ENCODE results near the gene GID4.

GID4 gene

DNA sequence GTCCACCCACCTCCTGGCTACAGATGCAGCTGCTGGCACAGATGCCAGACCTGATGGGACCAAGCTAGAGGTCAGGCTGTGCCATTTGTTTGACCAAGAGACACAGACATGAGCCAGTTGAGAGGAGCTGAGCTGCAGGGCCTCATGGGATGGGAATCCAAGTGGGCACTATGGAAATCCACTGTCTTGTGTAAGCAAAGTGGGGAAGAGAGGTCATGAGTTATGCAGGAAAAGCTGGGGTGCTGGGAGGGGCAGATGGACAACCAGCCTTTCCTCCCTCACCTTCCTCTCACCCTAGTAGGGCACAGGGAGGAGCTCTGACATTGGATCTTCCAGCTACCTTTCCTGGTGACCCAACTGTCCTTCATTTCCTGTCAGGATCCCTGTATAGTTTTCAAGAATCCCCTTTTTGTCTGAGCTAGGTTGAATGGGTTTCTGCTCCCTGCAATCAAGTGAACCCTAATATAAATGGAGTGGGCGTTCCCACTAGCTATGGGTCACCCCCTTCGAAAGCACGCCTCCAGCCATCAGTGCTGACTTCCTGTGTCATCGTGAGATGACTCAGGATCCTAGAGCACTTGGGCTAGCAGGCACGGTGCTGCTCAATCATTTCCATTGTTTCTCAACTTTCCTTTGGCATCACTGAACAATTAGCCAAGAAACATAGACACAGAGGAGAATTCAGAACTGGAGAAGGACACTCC, 13.8 kb upstream of the GID4 start:
- in situ Hi-C loops (cut with HindIII; ENCODE audit: low sequenced_read_pairs), result loop anchor here (25.0 kb wide), 1 partner anchor 363 kb away; no protein-coding TSS in a partner anchor
- TF ChIP-seq, protein P1, sequence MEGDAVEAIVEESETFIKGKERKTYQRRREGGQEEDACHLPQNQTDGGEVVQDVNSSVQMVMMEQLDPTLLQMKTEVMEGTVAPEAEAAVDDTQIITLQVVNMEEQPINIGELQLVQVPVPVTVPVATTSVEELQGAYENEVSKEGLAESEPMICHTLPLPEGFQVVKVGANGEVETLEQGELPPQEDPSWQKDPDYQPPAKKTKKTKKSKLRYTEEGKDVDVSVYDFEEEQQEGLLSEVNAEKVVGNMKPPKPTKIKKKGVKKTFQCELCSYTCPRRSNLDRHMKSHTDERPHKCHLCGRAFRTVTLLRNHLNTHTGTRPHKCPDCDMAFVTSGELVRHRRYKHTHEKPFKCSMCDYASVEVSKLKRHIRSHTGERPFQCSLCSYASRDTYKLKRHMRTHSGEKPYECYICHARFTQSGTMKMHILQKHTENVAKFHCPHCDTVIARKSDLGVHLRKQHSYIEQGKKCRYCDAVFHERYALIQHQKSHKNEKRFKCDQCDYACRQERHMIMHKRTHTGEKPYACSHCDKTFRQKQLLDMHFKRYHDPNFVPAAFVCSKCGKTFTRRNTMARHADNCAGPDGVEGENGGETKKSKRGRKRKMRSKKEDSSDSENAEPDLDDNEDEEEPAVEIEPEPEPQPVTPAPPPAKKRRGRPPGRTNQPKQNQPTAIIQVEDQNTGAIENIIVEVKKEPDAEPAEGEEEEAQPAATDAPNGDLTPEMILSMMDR (IDR thresholded peaks at IDR 0.05; ENCODE audit: low read depth, low read length, missing control alignments), result no peak
- no peak for DNase-seq (ENCODE audit: low read depth)
- H3K4me3 ChIP-seq (ENCODE audit: low read depth, low read length), result no peak overlapping the region

DNA sequence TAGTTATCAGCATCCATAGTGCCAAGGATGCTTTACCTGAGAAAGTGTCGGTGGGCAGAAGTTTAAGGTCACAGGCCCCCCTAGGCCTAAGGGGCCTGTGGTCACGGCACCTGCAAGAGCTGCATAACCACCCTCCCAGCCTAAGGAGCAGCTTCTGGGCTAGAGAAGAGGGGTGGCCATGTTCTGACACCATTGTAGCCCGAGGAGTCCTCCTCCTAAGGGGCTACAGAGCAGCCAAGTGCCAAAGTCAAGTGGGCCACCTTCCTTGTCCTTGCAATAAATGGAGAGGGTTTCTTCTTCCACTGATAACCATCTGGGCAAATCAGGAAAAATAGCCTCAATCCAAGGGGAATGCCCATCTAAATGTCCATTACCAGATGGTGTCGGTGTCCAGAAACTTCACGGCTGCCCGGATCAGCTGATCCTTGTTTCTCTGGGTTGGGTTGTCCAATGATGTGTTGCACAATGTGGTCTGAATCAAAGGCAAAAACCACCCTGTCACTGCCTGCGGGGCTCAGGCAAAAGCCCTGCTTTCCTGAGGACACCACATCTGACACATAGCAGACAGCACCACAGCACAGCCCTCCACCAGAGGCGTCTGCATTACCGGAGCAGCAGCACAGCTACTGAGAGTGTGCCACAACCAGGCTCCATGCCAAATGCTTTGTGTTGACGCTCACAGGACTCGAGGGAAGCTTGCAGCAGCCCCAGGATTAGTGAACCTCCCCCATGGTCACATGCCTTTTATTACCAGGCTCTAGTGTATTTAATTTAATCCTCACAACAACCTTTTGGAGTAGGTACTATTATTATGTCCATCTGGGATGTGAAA, 13.0 kb upstream of the GID4 start:
- no peak overlapping the region for H3K4me3 ChIP-seq (ENCODE audit: low read depth, low read length)
- in situ Hi-C loops (cut with HindIII; ENCODE audit: low sequenced_read_pairs), result loop anchor here (25.0 kb wide), 1 partner anchor 364 kb away; no protein-coding TSS in a partner anchor
- DNase-seq (ENCODE audit: low read depth), result peak; percentile 50
- TF ChIP-seq, protein P1 (IDR thresholded peaks at IDR 0.05; ENCODE audit: low read depth, low read length, missing control alignments), result no peak

DNA sequence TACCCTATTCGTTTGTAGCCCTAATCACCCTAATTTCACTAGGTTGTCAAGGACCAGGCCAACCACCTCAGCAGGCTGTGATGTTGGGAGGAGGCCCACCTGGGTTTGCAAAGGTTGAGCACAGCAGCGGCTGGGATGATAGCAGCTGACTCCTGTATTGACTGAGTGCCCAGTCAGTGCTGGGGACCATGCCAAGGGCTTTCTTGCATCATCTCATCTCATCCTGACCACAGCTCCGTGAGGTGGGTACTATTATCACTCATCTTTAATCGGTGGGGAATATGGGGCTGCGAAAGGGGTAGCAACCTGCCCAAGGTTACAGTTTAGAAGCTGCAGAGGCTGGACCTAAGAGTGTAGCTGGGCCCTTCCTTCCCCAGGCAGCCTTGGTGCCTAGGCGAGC, 11.9 kb upstream of the GID4 start:
- TF ChIP-seq, protein P1 (IDR thresholded peaks at IDR 0.05; ENCODE audit: low read depth, low read length, missing control alignments), result no peak
- no peak for DNase-seq (ENCODE audit: low read depth)
- no peak overlapping the region for H3K4me3 ChIP-seq (ENCODE audit: low read depth, low read length)
- in situ Hi-C loops (cut with HindIII; ENCODE audit: low sequenced_read_pairs), result loop anchor here (25.0 kb wide), 1 partner anchor 365 kb away; no protein-coding TSS in a partner anchor

DNA sequence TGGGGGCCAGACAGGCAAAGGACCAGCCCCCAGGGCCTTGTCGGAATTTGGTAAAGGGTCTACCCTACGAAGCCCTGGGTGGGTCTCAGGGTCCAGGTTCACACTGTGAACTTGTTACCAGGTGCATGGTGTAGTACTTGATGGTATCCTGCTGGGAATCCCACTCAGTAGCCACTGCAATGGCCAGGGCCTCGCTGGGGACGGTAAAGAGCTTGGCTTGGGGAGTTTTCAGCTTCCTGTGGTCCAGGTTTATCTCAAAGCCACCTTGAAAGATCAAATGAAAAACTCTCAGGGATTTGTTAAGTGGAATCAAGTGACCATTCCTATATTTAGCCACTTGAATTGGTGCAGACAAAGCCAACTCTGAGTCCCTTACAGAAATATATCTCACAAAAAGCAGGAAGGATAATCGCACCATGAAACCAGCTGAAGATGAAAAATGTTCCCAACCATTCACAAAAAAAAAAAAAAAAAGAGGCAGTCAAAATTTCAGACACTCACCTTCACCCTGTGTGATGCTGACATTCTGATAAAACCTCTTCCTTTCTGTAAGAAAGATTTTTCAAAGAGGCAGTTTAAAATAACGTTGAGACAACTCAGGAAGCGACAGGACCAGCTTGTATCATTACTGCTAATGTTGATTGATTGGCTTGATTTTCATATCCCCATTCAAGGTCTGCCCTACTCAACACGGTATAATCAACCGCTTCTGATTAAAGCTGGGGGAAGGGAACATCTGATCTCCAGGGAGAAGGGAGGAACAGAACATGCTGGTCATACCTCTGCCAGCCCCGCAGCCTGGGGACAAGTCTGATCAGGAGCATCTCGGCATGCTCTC, 10.9 kb upstream of the GID4 start:
- DNase-seq (ENCODE audit: low read depth), result no peak
- in situ Hi-C loops (cut with HindIII; ENCODE audit: low sequenced_read_pairs), result loop anchor here (25.0 kb wide), 1 partner anchor 366 kb away; no protein-coding TSS in a partner anchor
- H3K4me3 ChIP-seq (ENCODE audit: low read depth, low read length), result no peak overlapping the region
- TF ChIP-seq, protein P1 (IDR thresholded peaks at IDR 0.05; ENCODE audit: low read depth, low read length, missing control alignments), result no peak

DNA sequence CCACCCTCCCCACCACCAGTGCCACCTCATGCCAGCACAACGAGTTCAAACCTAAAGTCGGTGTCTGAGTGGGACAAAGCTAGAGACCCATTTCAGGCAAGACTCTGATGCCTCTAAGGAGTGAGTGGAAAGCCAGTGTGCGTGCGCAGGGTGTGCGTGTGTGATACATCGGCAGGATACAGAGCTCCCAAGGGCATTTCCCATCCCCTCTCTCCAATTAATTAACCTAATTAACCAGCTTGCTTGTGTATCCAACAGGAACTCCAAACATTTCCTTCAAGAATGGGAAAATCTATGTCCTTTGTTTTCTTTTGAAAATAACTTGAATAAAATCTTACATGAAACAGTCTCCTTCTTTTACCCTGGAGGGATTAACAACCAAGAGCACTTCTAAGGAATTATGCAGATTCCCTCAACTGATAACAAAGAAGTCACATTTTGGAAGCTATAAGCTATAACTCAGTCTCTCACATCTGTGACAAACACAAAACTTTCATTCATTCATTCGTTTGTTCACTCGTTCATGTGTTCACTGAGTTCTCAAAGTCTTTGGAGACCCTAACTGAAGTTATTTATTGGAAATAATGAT, 10.2 kb upstream of the GID4 start:
- no peak overlapping the region for H3K4me3 ChIP-seq (ENCODE audit: low read depth, low read length)
- in situ Hi-C loops (cut with HindIII; ENCODE audit: low sequenced_read_pairs), result loop anchor here (25.0 kb wide), 1 partner anchor 367 kb away; no protein-coding TSS in a partner anchor
- DNase-seq (ENCODE audit: low read depth), result no peak
- TF ChIP-seq, protein P1 (IDR thresholded peaks at IDR 0.05; ENCODE audit: low read depth, low read length, missing control alignments), result no peak
